Measurements from ENCODE around the gene ZBTB25. TPM values are rescaled to one million over a fixed set of nuclear protein-coding genes. Genes with fewer than 3 reads are reported as not detected.
A peak's percentile ranks its signal among the peaks of the same experiment; 100 is the strongest.

Gene ZBTB25
- total RNA-seq, 1 donor from 2014 or later: 2.9 TPM

DNA sequence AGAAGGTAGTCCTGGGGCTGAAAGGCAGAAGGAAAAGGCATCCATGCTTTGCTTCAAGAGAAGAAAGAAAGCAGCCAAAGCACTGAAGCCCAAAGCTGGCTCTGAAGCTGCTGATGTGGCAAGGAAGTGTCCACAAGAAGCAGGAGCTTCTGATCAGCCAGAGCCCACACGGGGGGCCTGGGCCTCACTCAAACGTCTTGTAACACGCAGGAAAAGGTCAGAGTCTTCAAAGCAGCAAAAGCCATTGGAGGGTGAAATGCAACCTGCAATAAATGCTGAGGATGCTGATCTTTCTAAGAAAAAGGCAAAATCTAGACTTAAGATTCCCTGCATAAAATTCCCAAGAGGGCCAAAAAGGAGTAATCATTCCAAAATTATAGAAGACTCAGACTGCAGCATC lies 35.2 kb downstream of the ZBTB25 start:
- no peaks in the 10 kb centered on the region for H3K27me3 ChIP-seq
- intact Hi-C loops (cut with DNase I): no loop called here
- no peak overlapping the region for H3K27ac ChIP-seq

DNA sequence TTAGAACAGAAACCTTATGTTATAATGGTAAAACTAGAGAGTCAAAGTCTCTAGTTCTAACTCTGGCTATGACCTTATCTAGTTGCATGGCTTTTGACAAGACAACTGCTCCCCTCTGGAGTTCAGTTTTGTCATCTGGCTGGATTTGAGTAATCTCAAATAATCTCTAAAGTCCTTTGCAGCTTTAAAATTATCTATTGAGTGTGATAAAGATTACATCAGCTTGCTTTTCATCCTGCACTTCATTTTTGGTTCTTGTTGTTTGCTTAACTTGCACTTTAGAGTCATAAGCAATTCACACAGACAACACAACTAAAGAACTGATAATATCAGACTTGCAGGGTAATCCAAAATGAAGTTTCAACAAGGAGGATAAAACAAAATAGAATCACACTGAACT lies 36.1 kb downstream of the ZBTB25 start:
- no peaks in the 10 kb centered on the region for H3K9me3 ChIP-seq
- TF ChIP-seq, protein P1, sequence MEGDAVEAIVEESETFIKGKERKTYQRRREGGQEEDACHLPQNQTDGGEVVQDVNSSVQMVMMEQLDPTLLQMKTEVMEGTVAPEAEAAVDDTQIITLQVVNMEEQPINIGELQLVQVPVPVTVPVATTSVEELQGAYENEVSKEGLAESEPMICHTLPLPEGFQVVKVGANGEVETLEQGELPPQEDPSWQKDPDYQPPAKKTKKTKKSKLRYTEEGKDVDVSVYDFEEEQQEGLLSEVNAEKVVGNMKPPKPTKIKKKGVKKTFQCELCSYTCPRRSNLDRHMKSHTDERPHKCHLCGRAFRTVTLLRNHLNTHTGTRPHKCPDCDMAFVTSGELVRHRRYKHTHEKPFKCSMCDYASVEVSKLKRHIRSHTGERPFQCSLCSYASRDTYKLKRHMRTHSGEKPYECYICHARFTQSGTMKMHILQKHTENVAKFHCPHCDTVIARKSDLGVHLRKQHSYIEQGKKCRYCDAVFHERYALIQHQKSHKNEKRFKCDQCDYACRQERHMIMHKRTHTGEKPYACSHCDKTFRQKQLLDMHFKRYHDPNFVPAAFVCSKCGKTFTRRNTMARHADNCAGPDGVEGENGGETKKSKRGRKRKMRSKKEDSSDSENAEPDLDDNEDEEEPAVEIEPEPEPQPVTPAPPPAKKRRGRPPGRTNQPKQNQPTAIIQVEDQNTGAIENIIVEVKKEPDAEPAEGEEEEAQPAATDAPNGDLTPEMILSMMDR (IDR thresholded peaks at IDR 0.05): no peak
- no peaks in the 10 kb centered on the region for H3K27me3 ChIP-seq
- no peaks in the 10 kb centered on the region for H3K36me3 ChIP-seq
- no peak for DNase-seq (ENCODE audit: low spot score in 2 of 2)
- H3K4me3 ChIP-seq: no peak overlapping the region
- H3K27ac ChIP-seq: no peak overlapping the region
- peaks cover 0 to 3% of the 10 kb centered on the region in 2 donors for H3K4me1 ChIP-seq
- intact Hi-C loops (cut with DNase I): no loop called here

More for the DNA sequence above, 35.2 kb downstream of the ZBTB25 start:
- Histone ChIP-seq H3K4me3 (no peak overlapping the region), H3K9me3 (no peaks in the 10 kb centered on the region), H3K4me1 (peaks cover 0 to 3% of the 10 kb centered on the region in 2 donors), H3K36me3 (no peaks in the 10 kb centered on the region)
- TF ChIP-seq, protein P1 (IDR thresholded peaks at IDR 0.05): no peak
- DNase-seq (ENCODE audit: low spot score in 2 of 2): no peak

DNA sequence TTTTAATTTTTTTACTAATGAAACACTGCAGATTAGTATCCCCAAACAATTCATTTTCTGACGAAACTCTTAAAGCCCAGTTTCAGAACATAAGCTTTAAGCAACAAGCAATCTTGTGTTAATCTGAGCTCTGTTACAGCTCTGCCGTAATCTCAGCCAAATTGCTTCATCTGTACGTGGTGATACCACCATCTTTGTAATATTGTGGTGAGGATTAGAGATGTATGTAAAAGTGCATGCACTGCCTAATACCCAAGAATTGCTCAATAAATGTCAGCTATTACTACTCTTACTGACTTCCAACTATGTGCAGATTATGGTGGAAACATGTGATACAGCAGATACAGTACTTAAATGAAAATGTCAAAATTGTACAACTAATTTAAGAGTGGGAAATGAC lies 36.5 kb downstream of the ZBTB25 start:
- Histone ChIP-seq H3K4me1 (peaks cover 0 to 3% of the 10 kb centered on the region in 2 donors), H3K27me3 (no peaks in the 10 kb centered on the region), H3K36me3 (no peaks in the 10 kb centered on the region), H3K27ac (no peak overlapping the region), H3K4me3 (no peak overlapping the region), H3K9me3 (no peaks in the 10 kb centered on the region)
- TF ChIP-seq, protein P1 (IDR thresholded peaks at IDR 0.05): no peak
- DNase-seq (ENCODE audit: low spot score in 2 of 2): no peak
- intact Hi-C loops (cut with DNase I): no loop called here

DNA sequence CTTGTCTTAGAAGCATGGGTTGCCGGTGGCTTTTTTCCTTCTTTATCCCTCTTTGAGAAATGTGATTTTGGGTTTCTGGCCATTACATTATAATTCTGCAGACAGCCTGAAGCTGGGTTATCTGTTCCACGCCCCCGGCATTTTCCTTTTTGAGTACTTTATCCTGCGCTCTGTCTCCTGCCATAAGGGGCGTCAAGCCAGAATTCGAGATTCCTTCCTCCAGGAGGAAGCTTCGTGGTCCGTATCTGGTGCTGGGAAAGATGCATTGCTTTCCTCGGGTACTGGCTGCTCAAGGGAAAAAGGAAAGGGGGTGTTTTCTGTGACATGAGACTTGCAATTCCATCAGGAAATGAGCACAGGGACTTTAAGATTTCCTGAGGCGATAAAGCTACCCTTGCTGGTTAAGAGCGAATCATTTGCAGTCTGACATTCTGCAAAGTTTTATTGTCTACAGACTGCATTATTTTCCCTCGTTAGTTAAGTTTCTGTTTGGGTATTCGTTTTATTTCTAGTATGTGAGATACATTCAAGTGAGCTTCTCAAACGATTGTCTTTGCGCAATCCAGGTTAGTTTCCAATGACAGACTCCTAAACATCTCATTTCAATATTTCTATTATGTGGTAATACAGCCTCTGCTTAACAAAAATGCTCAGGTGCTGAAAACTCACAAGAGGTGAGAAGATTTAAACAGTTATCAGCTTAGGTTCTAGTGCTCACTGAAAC lies 37.6 kb downstream of the ZBTB25 start:
- TF ChIP-seq, protein P1 (IDR thresholded peaks at IDR 0.05): peak in 2 of 3 experiments; percentile 4 to 6
- peak overlapping the region; percentile 78 to 79 for H3K27ac ChIP-seq
- H3K36me3 ChIP-seq: no peaks in the 10 kb centered on the region
- H3K4me1 ChIP-seq: peaks cover 0 to 3% of the 10 kb centered on the region in 2 donors
- peak overlapping the region; percentile 76 to 82 for H3K4me3 ChIP-seq
- no peak for DNase-seq (ENCODE audit: low spot score in 2 of 2)
- intact Hi-C loops (cut with DNase I): loop anchor here (2.0 kb wide), 2 partner anchors 21 to 35 kb away; no protein-coding TSS in a partner anchor
- H3K27me3 ChIP-seq: no peaks in the 10 kb centered on the region
- H3K9me3 ChIP-seq: no peaks in the 10 kb centered on the region

DNA sequence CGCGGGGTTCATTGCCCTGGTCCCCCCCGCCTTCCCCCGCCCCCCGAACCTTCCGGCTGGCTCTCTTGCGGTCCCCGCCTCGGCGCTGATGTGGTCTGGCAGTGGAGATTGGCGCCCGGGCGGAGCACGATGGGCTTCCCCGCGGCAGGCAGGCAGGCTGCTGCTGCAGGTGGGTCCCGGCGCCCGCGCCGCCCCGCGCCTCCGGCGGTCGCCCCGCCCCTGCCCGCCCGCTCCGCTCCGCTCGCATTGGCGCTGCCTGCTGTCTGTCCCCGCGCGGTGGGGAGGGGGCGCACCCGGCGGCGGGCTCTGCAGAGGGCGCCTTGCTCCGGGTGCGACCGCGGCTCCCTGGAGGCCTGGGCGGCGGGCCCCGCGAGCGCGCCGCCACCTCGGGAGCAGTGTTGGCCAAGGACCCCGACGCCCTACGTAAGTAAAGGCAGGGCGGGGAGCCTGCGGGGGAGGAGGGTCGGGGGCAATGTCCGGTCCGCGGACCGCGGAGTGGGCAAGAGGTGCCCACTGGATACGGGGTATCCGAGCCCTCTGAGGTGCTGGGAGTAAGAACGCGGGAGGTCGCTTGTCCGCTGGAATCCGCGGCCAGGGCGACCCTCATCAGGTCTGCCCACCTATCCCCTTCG lies 38.3 kb downstream of the ZBTB25 start, which contains the start of gene AKAP5:
AKAP5 (plus strand) TSS at position 309 of the 632 bp plus-strand sequence. CDS start 2,896 bp downstream, outside the sequence.
- H3K36me3 ChIP-seq: no peaks in the 10 kb centered on the region
- peak within 1 kb of the TSS; percentile 78 to 79 for H3K27ac ChIP-seq
- peak in 1 of 2 donors; percentile 77 for DNase-seq (ENCODE audit: low spot score in 2 of 2)
- TF ChIP-seq, protein P1 (IDR thresholded peaks at IDR 0.05): no peak
- intact Hi-C loops (cut with DNase I): loop anchor here (2.0 kb wide), 2 partner anchors 21 to 35 kb away; no protein-coding TSS in a partner anchor
- peaks cover 0 to 3% of the 10 kb centered on the region in 2 donors for H3K4me1 ChIP-seq
- H3K27me3 ChIP-seq: no peaks in the 10 kb centered on the region
- H3K4me3 ChIP-seq: peak within 1 kb of the TSS; percentile 76 to 82
- no peaks in the 10 kb centered on the region for H3K9me3 ChIP-seq

Data from ascending aorta (tissue), 2 donors.